Measurements from ENCODE around the gene DLGAP1. TPM values are rescaled to one million over a fixed set of nuclear protein-coding genes. Genes with fewer than 3 reads are reported as not detected.
"Not testable (repeated sequence)": the region's sequence is repeated elsewhere in the genome, so short reads cannot be mapped to it uniquely, and the experiment has no call there.

DLGAP1 gene
- total RNA-seq, 1 experiment from 2014 or later, result 17.3 TPM

DNA sequence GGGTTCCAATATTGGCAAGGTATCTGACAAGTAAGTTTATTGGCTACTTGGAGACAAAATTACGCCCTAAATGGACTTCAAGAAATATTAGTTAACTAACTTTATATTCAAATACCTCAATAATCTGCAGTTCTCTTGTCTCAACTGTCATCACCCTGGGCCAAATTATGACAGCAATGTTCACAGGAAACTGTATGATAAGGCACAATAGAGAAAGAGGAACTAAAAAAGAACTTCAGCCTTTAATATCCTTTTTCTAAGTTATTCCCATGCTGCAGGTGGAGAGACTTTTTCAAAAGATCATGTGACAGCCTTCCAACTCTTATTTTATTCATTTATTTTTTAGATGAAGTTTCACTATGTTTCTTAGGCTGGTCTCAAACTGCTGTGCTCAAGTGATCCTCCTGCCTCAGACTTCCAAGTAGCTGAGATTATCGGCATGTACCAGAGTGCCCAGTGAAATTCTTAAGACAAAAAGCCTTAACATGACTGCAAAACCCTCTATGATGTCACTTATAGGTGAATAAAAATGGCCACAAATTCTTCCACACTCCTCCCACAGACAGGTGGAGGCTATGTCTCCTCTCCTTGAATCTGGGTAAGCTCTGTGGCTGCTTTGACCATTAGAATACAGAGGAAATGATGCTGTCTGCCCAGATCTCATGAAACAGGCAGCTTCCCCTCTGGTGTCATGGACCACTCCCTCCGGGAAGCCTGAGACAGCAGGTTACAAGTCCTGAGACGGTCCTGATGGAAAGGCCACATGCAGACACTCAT lies 794.2 kb downstream of the DLGAP1 start:
- in situ Hi-C loops (cut with HindIII; ENCODE audit: low sequenced_read_pairs), result no loop called here
- DNase-seq (ENCODE audit: low spot score), result no peak

DNA sequence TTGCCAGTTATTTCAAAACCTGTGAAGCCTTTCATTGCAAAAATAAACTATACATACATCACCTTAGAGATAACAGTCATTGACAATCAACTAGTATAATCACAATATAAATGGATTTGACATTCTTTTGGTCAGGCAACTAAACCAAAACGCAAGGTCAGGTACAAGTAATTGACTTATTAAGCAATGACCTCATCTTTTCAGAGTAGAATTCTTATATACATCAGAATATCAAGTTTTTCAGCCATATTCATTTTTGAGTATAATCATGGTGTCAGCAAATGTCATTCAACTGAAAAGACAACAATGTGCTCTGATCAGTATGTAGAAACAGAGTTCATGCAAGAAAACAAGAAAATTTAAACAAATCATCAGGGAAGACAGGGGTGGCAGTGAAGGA lies 796.6 kb downstream of the DLGAP1 start:
- in situ Hi-C loops (cut with HindIII; ENCODE audit: low sequenced_read_pairs), result no loop called here
- DNase-seq (ENCODE audit: low spot score), result no peak

DNA sequence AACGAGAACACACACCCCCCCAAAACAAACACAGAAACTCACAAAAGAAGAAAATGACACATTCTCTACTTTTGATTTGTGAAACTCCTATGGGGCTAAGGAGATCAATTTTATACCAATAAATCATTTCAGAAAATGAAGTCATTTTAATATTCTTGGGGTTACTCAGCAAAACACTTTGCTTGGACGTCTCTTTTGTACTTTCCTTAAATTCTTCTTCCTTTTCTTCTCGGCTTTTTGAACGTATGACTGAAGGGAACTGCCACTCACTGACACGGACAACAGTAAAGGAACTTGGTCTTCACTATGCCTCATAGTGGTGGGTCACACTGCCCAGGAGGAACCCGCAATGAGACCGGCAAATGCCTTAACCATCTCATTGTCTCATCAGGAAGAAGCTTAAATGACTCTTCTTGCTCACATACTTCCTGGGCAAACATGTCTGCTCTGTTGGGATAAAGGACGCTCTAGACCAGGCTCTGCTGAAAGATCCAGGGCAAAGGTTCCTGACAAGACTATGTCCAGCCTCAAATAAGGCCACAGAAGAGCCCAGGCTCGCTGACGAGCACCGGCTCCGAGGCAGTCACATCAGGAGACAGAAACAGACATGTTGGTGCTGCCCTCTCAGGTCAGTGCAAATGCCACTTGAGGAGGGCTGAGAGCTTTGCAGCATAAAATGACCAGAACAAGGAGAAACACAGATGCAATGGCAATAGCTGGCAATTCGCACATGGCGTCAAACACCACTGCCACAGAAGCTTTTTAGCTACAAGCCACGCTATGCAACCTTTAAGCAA lies 799.7 kb downstream of the DLGAP1 start:
- in situ Hi-C loops (cut with HindIII; ENCODE audit: low sequenced_read_pairs), result no loop called here
- no peak for DNase-seq (ENCODE audit: low spot score)

DNA sequence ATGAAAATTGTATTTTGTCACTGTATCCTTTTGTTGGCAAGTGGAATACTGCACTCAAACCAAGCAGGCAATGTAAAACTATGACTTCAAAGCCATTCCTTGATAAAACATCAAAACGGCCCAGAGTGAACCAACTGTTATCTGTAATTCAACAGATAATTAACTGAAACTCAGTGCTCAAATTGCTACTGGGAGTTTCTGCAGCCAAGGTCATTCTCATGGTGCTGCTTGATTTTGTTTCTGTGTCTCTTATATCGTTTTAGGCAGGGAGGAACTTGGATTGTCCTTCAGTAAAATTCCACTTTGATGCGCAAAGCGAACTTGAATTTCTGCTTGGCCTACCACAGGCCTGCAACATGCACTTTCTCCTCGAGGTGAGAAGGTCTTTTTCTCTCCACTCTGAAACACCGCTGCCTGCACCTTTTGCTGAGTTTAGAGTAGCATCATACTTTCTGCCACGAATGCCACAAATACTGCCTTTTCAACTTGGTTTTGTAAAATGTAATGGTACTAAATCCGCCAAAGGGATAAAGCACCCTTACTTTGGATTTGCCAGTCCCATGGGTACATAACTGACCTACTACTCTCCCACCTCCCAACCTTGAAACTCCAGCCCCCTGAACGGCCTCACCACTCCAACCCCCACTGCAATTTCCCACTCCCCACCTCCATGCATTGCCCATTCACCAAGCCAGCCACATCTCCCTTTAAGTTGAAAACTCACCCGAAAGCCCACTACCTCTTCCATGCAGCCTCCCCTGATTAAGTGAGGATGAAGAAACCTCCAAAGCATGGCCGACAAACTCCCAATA lies 800.5 kb downstream of the DLGAP1 start:
- in situ Hi-C loops (cut with HindIII; ENCODE audit: low sequenced_read_pairs), result no loop called here
- DNase-seq (ENCODE audit: low spot score), result no peak

DNA sequence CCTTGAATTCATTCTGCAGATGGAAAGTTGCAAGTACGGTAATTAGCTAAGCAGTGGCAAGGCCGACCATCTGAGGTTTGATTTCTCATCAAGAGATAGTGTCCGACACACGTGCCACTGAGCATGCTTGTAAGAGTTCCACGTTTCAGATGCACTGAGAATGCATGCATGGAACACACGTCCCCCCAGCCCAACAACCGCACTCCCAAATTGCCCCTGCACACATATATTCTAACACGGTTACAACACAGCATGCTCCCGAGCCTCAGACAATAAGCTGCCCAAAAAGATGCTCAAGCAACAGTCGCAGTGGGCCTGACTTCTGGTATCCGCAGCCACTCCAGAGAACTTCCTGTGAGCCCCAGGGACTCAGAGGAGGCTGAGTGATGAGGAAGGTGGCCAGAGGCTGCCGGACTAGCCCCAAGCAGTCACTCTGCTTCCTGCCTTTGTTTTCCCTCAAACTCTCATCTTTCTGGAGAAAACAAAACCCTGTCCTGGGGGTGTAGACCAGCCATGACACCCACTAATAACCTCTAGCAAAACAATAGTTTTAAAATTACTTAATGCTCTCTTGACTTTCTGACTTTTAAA lies 801.2 kb downstream of the DLGAP1 start:
- peak; percentile 40 for DNase-seq (ENCODE audit: low spot score)
- in situ Hi-C loops (cut with HindIII; ENCODE audit: low sequenced_read_pairs), result no loop called here

DNA sequence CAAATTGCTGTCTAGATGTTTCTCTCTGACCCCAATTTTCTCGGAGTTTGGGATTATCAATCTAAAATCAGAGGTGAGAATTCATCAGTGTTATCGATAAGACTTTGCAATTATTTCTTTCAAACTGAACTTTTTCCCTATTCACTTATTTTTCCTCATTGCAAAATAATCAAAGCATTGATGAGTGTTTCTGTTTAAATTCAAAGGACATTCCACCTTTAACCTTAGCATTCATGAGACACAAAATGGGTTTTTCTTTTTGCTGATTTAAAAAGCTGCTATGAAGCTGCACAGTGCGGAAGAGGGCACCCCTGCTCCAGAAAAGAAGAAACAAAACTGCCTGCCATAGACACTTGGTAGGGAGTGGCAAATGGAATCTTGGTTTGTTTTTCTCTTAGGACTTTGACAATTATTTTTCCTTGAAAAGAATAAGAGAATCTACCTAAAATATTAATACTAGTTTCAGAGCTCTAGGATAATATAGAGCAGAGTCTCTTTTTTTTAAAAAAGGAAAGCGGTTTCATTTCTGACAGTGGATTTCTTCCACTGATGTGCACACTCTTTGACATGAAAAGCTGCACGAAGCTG lies 801.8 kb downstream of the DLGAP1 start:
- peak; percentile 48 for DNase-seq (ENCODE audit: low spot score)
- in situ Hi-C loops (cut with HindIII; ENCODE audit: low sequenced_read_pairs), result no loop called here

DNA sequence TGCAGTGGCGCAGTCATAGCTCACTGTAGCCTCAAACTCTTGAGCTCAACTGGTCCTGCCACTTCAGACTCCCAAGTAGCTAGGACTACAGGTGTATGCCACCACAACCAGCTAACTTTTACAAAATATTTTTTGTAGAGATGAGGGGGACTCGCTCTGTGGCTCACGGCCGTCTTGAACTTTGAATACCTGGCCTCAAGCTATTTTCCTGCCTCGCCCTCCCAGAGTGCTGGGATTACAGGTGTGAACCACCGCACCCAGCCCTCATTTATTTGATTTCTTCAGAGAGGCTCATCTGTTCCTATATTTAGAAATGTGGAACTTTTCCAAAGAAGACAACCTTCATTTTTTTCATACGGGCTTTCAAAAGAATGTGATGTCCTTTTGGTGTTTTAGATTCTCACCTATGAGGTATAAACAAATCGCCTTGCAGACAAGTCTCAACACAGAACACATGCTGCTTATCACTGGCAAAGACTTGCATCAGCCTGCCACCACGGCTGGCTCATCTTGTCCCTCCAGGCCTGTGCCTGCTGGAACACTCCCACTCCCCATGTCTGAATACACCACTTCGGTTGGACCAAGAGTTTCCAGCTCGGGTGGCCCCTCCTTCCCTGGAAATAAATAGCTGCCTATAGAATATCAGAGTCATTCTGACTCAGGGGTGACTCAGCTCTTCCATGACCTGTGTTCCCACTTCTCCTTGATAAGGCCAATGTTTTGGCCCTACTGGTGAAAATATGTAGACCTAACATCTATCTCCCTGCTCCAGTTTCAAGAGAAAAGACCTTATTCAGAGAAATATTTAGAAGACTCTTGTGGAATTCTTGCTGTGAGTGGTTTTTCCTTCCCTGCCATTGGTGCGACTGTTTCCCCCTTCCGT lies 802.5 kb downstream of the DLGAP1 start:
- in situ Hi-C loops (cut with HindIII; ENCODE audit: low sequenced_read_pairs), result no loop called here
- DNase-seq (ENCODE audit: low spot score), result peak; percentile 71

DNA sequence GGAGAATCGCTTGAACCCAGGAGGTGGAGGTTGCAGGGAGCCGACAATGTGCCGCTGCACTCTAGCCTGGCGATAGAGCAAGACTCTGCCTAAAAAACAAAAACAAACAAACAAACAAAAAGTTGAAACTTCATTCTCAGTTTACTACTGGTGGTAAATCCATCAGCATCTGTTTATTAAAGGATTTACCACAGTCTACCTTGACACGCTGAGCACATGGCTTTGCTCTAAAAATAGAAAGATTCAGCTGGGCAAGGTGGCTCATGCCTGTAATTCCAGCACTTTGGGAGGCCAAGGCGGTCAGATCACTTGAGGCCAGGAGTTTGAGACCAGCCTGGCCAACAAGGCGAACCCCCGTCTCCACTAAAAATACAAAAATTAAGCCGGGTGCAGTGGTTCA lies 803.8 kb downstream of the DLGAP1 start:
- DNase-seq (ENCODE audit: low spot score), result peak; percentile 69
- in situ Hi-C loops (cut with HindIII; ENCODE audit: low sequenced_read_pairs), result no loop called here

DNA sequence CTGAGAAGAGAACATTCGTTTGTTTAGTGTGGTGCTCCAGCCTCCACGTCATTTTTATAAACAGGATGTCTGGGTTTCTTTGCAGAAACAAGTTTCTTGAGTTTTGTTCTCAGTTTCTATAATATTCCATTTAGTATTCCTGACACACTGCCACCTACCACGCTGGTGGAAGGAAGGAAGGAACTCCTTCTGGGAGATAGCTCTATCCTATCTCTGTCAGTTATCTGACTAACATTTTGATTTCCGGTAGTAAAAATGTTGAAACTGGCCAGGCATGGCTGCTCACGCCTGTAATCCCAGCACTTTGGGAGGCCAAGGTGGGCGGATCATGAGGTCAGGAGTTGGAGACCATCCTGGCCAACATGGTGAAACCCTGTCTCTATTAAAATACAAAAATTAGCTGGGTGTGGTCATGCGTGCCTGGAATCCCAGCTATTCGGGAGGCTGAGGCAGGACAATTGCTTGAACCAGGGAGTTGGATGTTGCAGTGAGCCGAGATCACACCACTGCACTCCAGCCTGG lies 804.5 kb downstream of the DLGAP1 start:
- in situ Hi-C loops (cut with HindIII; ENCODE audit: low sequenced_read_pairs); DNase-seq (ENCODE audit: low spot score): not testable (repeated sequence)

DNA sequence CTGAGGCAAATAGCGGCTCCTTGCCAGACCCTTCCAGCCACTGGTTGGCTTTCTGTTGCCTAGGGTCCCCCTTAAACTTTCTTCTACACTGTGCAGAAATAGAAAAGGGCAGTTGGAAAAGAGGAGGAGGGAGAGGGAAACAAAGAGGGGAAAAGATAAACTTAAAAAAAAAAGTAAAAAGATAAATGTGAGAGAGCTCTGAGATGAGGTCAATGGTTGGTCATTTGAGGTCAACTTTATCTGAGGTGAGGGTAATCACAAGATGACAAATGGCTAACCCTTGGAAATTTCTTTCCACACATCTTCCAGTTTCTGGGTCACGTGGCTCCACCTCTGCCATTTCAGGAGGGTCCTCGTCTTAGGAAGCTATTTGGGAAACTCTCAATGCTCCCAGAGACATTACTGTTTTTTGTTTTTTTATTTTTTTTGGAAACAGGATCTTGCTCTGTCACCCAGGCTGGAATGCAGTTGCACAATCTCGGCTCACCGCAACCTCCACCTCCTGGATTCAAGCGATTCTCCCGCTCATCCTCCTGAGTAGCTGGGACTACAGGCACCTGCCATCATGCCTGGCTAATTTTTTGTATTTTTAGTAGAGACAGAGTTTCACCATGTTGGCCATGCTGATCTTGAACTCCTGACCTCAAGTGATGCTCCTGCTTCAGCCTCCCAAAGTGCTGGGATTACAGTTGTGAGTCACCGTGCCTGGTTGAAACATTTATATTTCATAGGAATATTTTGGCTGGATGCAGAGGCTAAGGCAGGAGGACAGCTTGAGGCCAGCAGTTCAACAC lies 805.3 kb downstream of the DLGAP1 start:
- in situ Hi-C loops (cut with HindIII; ENCODE audit: low sequenced_read_pairs), result no loop called here
- peak; percentile 55 for DNase-seq (ENCODE audit: low spot score)

DNA sequence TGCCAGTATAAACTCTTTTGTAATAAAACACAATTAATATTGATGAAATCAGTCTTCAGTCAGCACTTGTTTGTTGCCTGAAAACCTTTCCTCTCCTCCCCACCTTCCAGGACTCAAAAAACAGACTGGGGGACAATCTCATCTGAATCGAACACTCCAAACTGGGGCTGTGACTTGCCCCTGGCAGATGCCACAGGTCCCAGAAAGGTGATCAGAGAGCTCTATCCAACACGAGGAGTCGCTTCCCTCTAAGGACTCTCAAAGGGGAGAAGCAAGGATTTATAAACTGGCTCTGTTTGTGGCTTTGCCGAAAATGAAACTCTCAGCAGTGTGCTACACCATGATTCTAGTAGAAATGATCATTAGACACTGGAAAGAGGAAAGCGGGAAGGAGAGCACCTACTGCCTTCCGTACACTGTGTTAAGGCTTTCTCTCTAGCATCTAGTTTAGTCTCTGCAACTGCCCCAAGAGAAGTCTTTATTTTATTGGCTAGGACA lies 805.9 kb downstream of the DLGAP1 start:
- in situ Hi-C loops (cut with HindIII; ENCODE audit: low sequenced_read_pairs), result no loop called here
- DNase-seq (ENCODE audit: low spot score), result peak; percentile 31

DNA sequence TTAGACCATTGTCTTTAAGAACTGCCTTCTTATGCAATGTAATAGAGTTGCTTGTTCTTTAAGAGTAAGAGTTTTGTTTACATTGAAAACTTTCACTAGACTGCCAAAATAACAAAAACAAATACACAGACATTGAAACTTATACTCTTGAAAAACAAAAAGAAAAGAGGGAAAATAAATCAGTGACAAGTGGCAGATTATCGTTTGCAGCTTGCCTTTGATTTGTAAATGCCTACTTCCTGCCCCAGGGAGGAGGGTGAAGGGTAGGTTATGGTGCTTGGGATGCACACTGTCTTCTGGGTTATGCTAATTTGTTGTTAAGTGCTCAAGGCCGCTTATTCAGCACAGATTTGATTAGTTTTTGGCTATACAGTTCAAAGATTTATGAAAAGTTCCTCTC lies 806.5 kb downstream of the DLGAP1 start:
- no peak for DNase-seq (ENCODE audit: low spot score)
- in situ Hi-C loops (cut with HindIII; ENCODE audit: low sequenced_read_pairs), result no loop called here

DNA sequence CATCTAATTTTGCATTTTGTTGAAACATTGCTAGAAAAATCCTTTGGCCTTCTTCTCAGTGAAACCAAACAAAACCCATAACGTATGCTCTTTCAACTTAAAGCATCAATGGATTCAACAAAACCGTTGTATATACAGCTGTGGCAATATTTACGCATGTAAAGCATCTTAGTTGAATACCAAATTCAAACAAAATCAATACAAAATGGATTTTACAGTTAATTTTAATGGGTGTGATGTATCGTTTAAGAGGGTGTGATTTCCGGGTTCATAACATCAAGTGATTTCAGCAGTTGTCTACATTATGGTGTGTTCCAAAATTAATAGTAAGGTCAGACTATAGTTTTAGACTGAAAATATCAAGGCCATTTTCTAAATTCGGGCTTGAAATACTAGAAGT lies 806.9 kb downstream of the DLGAP1 start:
- in situ Hi-C loops (cut with HindIII; ENCODE audit: low sequenced_read_pairs), result no loop called here
- DNase-seq (ENCODE audit: low spot score), result no peak

DNA sequence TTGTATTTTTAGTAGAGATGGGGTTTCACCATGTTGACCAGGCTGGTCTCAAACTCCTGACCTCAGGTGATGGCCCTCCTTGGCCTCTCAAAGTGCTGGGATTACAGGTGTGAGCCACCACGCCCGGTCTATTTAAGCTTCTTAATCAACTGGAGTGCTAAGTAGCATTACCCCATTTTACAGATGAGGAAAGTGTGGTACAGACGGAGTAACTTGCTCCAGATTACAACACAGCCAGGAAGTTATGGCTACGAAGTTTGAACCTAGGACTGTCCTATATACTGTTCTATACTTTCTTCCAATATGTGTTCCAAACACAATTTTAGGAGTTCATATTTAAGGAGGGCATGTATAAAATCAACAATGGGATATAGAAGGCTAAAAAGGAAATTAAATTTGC lies 807.5 kb downstream of the DLGAP1 start:
- in situ Hi-C loops (cut with HindIII; ENCODE audit: low sequenced_read_pairs), result no loop called here
- no peak for DNase-seq (ENCODE audit: low spot score)

DNA sequence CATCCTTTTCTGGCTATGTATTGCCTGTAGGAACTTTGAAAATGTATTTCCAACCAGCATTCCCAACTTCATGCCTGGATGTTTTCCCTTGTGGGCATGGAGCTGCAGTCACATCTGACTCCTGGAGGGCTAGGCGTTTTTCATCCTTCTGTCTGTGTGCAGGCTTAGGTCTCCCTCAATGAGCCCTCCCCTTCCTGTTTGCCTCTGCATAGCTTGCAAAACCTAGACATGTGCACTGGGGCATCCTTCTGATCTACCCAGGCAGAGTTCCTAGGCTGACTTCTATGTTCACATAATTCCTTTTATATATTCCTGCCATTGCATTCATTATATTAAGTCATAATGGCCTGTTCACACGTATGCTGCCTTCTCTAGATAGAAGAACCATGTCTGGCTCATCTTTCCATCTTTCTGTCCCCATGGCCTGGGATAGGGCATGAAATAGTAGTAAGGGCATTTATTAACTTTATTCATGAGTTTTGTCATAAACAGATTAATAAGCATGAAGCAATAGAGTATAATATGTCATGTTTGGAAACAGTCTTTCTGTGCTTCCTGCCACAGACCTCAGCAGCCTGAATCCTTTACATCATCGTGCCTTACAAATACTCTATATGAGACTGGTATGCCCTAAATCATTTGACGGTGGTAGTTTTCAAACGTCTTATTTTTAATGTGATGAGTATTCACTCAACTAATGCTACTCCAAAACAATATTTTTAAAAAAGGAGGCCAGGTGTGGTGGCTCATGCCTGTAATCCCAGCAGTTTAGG lies 809.5 kb downstream of the DLGAP1 start:
- in situ Hi-C loops (cut with HindIII; ENCODE audit: low sequenced_read_pairs), result no loop called here
- DNase-seq (ENCODE audit: low spot score), result no peak

DNA sequence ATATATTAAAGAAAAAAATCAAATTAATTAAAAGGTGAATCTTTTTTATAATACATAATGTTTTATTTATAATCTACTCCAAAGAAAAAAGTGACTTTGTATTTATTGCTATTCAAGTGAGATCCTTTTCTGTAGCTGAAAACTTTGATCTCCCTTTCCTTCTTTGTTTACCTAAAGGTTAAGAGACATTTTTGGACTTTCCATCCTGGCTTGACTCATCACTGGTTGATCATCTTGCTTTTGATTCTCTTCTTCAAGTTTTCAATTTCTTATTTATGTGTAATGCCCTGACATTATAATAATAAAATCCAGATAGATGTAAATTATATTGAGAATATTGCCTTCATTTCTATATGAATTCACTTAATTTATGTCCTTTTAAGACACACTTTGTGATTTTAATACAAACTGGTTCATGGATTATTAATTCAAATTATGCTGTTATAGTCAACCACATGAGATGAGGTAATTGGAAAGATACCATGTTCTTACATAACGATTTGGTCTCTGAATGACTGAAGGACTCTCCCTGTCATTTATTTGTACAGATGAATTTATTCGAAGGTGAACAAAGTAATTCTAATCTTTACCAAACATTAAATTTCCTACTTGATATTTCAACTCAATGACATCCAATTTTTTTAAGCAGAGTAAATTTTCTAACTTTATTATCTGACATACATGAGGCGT lies 820.7 kb downstream of the DLGAP1 start:
- in situ Hi-C loops (cut with HindIII; ENCODE audit: low sequenced_read_pairs), result no loop called here

More for the DNA sequence above, 820.7 kb downstream of the DLGAP1 start:
- no peak for DNase-seq (ENCODE audit: low spot score)
